CD4-positive, alpha-beta T cell (primary cell): ENCODE data around the gene PI4KA. TPM values are rescaled to one million over a fixed set of nuclear protein-coding genes. Genes with fewer than 3 reads are reported as not detected.

Experiments used
- ATAC-seq: fragments of 200-7000 bp; cut with Tn5 transposase; one replicate; pipeline ENCODE4 v1.10.0; 2022; ENCODE audit warnings: mild to moderate bottlenecking; ENCODE audit not compliant: poor library complexity
- CTCF ChIA-PET: fragments of 350-600 bp; sonication (Branson Sonifier 250); formaldehyde crosslinking; loops from one replicate; lab custom pipeline; 2021; ENCODE audit warnings: antibody characterized with exemption, inconsistent platforms; lab: Charles Lee
- POLR2A ChIA-PET: fragments of 350-600 bp; sonication (Branson Sonifier 250); formaldehyde crosslinking; loops from one replicate; lab custom pipeline; 2021; ENCODE audit warnings: antibody characterized with exemption, inconsistent platforms; lab: Charles Lee
- DNase-seq, 14 experiments: peaks; one replicate each; pipeline ENCODE4 v3.0.0-alpha.2; 2013 to 2020; ENCODE audit warnings: mixed read lengths in 2 of 14
- H3K27ac ChIP-seq, 2 donors: one replicate each; pipeline versions ENCODE4 v1.5.1 to v1.7.0; 2013; ENCODE audit warnings: low read length in 2 of 2, low read depth in 1 of 2, mild to moderate bottlenecking in 1 of 2
- H3K27me3 ChIP-seq, 2 experiments: 1 replicate in 1 of 2; 2 replicates in 1 of 2; pipeline versions ENCODE4 v1.6.1 to v1.7.0; 2013; ENCODE audit warnings: low read length in 2 of 2, control low read depth in 1 of 2, mild to moderate bottlenecking in 1 of 2, moderate library complexity in 1 of 2; ENCODE audit not compliant: insufficient read depth in 2 of 2, control insufficient read depth in 1 of 2
- H3K36me3 ChIP-seq: one replicate; pipeline ENCODE4 v1.6.1; 2013; ENCODE audit warnings: low read length, control low read depth; ENCODE audit not compliant: insufficient read depth
- H3K4me1 ChIP-seq: one replicate; pipeline ENCODE4 v1.6.1; 2013; ENCODE audit warnings: low read length, control low read depth; ENCODE audit not compliant: insufficient read depth
- H3K4me3 ChIP-seq: one replicate; pipeline ENCODE4 v1.5.1; 2013; ENCODE audit warnings: mild to moderate bottlenecking, low read length, moderate library complexity
- H3K9me3 ChIP-seq, 2 experiments: 1 replicate in 1 of 2; 2 replicates in 1 of 2; pipeline versions ENCODE4 v1.6.1 to v1.7.0; 2013; ENCODE audit warnings: low read length in 2 of 2, mild to moderate bottlenecking in 2 of 2, control low read depth in 1 of 2, moderate library complexity in 1 of 2; ENCODE audit not compliant: control insufficient read depth in 1 of 2, insufficient read depth in 1 of 2
- H3K27ac Mint-ChIP-seq: one replicate; pipeline ENCODE4 v1.8.0; 2020; ENCODE audit warnings: mixed read lengths
- H3K27me3 Mint-ChIP-seq: one replicate; pipeline ENCODE4 v1.8.0; 2021; ENCODE audit warnings: mixed read lengths
- H3K36me3 Mint-ChIP-seq: one replicate; pipeline ENCODE4 v1.8.0; 2021; ENCODE audit warnings: low read depth, mixed read lengths
- H3K4me1 Mint-ChIP-seq: one replicate; pipeline ENCODE4 v1.8.0; 2021; ENCODE audit warnings: low read depth, mixed read lengths
- H3K4me3 Mint-ChIP-seq: one replicate; pipeline ENCODE4 v1.8.0; 2020; ENCODE audit warnings: mild to moderate bottlenecking, mixed read lengths
- H3K9me3 Mint-ChIP-seq: one replicate; pipeline ENCODE4 v1.8.0; 2020; ENCODE audit warnings: mixed read lengths
- CTCF ChIP-seq: fragments of 200-600 bp; IDR thresholded peaks from one replicate; pipeline ENCODE4 v1.8.0; 2022; ENCODE audit warnings: antibody characterized with exemption, mild to moderate bottlenecking
- intact Hi-C, 2 experiments: fragments of 100-400 bp; cut with DNase I in 1 of 2; cut with micrococcal nuclease in 1 of 2; formaldehyde crosslinking; loops; one replicate each; pipeline versions ENCODE4 v1.15.1 to v1.9.0; 2023 to 2025; cut with DNase I, micrococcal nuclease
- total RNA-seq, 174 experiments: library from RNA in 2 of 174; stranded (reverse) in 2 of 174; gene quantifications; one replicate each; pipeline ENCODE4 v1.2.3 and lab custom pipeline; 2021 to 2026

Gene PI4KA
- total RNA-seq, 2 experiments from 2014 or later = 137 to 146 TPM

DNA sequence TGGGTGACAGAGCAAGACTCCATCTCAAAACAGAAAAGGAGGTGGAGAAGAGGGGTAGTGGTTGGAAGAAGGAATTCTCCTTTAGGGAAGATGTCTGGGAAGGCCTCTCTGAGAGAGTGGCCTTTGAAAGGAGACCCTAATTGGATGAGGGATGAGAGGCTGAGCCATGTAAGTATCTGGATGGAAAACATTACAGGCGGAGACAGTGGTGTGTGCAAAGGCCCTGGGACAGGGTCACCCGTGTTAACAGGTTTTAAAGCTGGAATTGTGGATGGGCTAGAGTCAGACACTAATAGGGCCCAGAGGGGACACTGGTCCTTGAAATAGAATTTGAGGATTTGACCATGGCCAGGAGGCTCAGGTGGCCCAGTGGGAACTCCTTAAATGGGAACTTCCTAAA, 10.6 kb upstream of the PI4KA start:
- H3K27ac ChIP-seq = no peak overlapping the region
- intact Hi-C loops = no loop called here
- H3K36me3 ChIP-seq = peaks cover 46% of the 10 kb centered on the region
- no peak overlapping the region for H3K27ac Mint-ChIP-seq
- ChIA-PET CTCF (no interaction called here), POLR2A (no interaction called here)
- H3K27me3 ChIP-seq = no peaks in the 10 kb centered on the region
- peaks cover 40% of the 10 kb centered on the region for H3K36me3 Mint-ChIP-seq
- peaks cover 12% of the 10 kb centered on the region for H3K4me1 Mint-ChIP-seq
- no peak overlapping the region for H3K4me3 ChIP-seq
- no peak for ATAC-seq
- no peaks in the 10 kb centered on the region for H3K9me3 ChIP-seq
- H3K9me3 Mint-ChIP-seq = no peaks in the 10 kb centered on the region
- H3K4me3 Mint-ChIP-seq = no peak overlapping the region
- no peak for DNase-seq
- no peak for TF ChIP-seq CTCF
- H3K27me3 Mint-ChIP-seq = no peaks in the 10 kb centered on the region
- H3K4me1 ChIP-seq = peaks cover 27% of the 10 kb centered on the region

DNA sequence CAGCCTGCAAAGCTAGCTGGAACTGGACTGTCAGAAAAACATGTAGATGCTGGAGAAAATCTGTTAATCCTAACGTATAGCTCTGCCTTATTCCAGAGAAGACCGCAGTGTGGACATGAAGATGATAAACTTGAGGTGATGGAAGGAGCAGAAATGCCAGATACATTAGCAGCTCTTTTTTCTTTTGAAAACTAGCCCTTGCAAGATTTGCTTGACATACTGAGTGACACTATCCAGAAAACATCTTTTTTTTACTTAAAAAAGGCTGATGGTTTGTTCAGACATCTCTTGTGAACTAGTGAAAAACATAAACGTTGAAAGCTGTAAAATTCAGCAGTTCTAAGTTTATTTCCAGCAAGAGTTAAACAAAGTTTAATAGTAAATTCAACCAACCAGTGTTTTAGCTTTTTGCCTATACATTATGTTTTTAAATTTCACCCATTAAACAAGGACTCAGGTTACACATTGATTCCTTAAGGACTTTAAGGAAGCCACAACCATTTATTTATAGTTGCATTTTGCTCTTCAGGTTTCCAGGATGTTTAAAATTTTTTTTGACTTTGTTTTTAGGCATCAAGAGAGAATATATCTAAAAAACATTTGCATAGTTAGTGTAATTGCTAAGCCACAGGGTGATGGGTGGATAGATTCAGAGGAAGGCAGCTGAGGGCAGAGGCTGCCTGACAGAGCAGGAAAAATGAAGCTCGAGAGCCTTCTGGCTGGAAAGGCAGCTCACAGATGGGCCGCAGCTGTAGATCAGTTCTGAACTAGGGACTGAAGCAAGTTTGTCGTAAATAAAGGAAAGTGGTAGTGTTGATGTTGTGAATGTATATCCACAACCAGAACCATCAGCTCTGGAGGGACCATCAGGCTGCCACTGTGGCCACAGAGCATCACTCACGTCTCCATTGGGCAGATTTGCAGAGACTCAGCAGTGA, 9.7 kb upstream of the PI4KA start:
- H3K4me3 ChIP-seq = no peak overlapping the region
- peaks cover 42% of the 10 kb centered on the region for H3K36me3 ChIP-seq
- peak overlapping the region in 1 of 2 donors; percentile 55 for H3K27ac ChIP-seq
- Mint-ChIP-seq H3K36me3 (peaks cover 45% of the 10 kb centered on the region), H3K27ac (peak overlapping the region; percentile 27), H3K4me1 (peaks cover 20% of the 10 kb centered on the region), H3K9me3 (no peaks in the 10 kb centered on the region), H3K27me3 (no peaks in the 10 kb centered on the region), H3K4me3 (no peak overlapping the region)
- no peaks in the 10 kb centered on the region for H3K27me3 ChIP-seq
- CTCF ChIA-PET = no interaction called here
- H3K4me1 ChIP-seq = peaks cover 30% of the 10 kb centered on the region
- POLR2A ChIA-PET = interaction anchor here (1.0 kb wide), 1 partner anchor 9 kb away, joined by 3 read pairs; the partner anchor contains the start of gene SNAP29
- DNase-seq = no peak
- intact Hi-C loops = no loop called here
- ATAC-seq = no peak
- no peak for TF ChIP-seq CTCF
- H3K9me3 ChIP-seq = no peaks in the 10 kb centered on the region

- no peak overlapping the region for H3K4me3 Mint-ChIP-seq
- H3K4me3 ChIP-seq = no peak overlapping the region
- intact Hi-C loops = no loop called here
- no peaks in the 10 kb centered on the region for H3K27me3 Mint-ChIP-seq
- H3K9me3 ChIP-seq = no peaks in the 10 kb centered on the region
- H3K4me1 ChIP-seq = peaks cover 32% of the 10 kb centered on the region
- H3K36me3 ChIP-seq = peaks cover 48% of the 10 kb centered on the region
- TF ChIP-seq CTCF = no peak
- peak overlapping the region; percentile 27 for H3K27ac Mint-ChIP-seq
- H3K27me3 ChIP-seq = no peaks in the 10 kb centered on the region
- H3K4me1 Mint-ChIP-seq = peaks cover 27% of the 10 kb centered on the region
- peak overlapping the region in 1 of 2 donors; percentile 55 for H3K27ac ChIP-seq
- ATAC-seq (no peak), DNase-seq (peak in 3 of 14 experiments; percentile 12 to 49 (median 40))
- CTCF ChIA-PET = no interaction called here
- H3K9me3 Mint-ChIP-seq = no peaks in the 10 kb centered on the region
- H3K36me3 Mint-ChIP-seq = peaks cover 50% of the 10 kb centered on the region
- POLR2A ChIA-PET = interaction anchor here (1.0 kb wide), 1 partner anchor 8 kb away, joined by 3 read pairs; the partner anchor contains the start of gene SNAP29
Observed at GRCh38 chr22:20867179-20868024, 8.8 kb upstream of the PI4KA start.
